AG10803 (cell line): ENCODE data around the gene PLOD2.

Experiments used
- DNase-seq: peaks from one replicate; pipeline ENCODE4 v3.0.0; 2010; ENCODE audit warnings: low read depth
- H3K4me3 ChIP-seq: 2 replicates; pipeline ENCODE4 v1.5.1; 2011; ENCODE audit warnings: mild to moderate bottlenecking, low read length, control low read depth
- CTCF ChIP-seq: conservative IDR thresholded peaks from 2 replicates; pipeline ENCODE4 v1.5.1; 2011; ENCODE audit warnings: mild to moderate bottlenecking, low read length, control low read depth, inconsistent platforms

PLOD2 gene

GRCh38 chr3:146145642-146146041, 15.3 kb downstream of the PLOD2 start:
- no peak for TF ChIP-seq CTCF
- H3K4me3 ChIP-seq: no peak overlapping the region
- DNase-seq: no peak

- no peak overlapping the region for H3K4me3 ChIP-seq
- no peak for TF ChIP-seq CTCF
- peak; percentile 43 for DNase-seq
Observed at GRCh38 chr3:146142757-146143156, 18.2 kb downstream of the PLOD2 start.

GRCh38 chr3:146139586-146140110, 21.3 kb downstream of the PLOD2 start:
- no peak for DNase-seq
- TF ChIP-seq CTCF: no peak
- no peak overlapping the region for H3K4me3 ChIP-seq

- TF ChIP-seq CTCF: no peak
- no peak overlapping the region for H3K4me3 ChIP-seq
- DNase-seq: no peak
Observed at GRCh38 chr3:146138902-146139301, 22.1 kb downstream of the PLOD2 start.

- H3K4me3 ChIP-seq: no peak overlapping the region
- TF ChIP-seq CTCF: no peak
- no peak for DNase-seq
Observed at GRCh38 chr3:146136647-146137046, 24.3 kb downstream of the PLOD2 start.

- peak; percentile 41 for DNase-seq
- TF ChIP-seq CTCF: no peak
- no peak overlapping the region for H3K4me3 ChIP-seq
Observed at GRCh38 chr3:146134348-146135117, 26.5 kb downstream of the PLOD2 start.

- no peak overlapping the region for H3K4me3 ChIP-seq
- no peak for TF ChIP-seq CTCF
- no peak for DNase-seq
Observed at GRCh38 chr3:146133441-146133840, 27.5 kb downstream of the PLOD2 start.
